ENCODE data around the gene CPZ. TPM values are rescaled to one million over a fixed set of nuclear protein-coding genes. Genes with fewer than 3 reads are reported as not detected.

CPZ gene
- total RNA-seq, 1 donor from 2014 or later: not detected

DNA sequence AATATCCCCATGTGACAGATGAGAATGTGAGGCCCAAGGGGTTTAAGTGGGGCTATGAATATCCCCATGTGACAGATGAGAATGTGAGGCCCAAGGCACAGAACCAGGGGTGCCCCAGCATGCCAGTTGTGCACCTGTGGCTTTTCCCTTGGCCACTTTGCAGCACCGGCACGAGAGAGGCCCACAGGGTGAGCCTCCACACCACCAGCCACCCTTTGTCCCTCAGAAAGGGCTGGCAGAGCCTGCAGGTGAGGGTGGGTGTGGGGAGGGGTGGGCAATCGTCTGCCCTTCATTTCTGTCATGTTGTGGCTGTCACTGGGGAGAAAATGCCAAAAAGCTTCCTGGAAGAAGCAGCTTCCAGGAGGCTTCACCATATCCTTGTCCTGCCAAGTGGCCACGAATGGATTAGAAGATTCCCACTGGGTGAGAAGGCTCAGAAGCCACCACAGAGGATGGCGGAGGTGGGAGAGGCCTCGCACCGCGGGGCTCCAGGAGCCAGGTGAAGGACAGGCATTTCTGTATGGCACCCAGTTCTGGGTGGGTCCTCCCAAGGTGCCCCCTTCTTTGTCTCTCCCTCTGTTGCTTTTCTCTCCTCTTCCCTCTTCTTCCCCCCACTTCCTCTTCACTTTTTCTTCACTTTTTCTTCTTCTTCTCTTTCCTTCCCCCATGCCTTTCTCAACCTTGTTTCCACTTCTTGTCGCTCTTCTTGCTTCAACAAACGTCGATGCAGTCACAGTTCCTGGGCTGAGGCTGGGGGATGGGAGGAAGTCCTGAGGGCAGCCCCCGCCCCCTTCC, 12.8 kb upstream of the CPZ start:
- peaks cover 63% of the 10 kb centered on the region for H3K27me3 ChIP-seq
- no peak for DNase-seq (ENCODE audit: low spot score)
- H3K4me1 ChIP-seq: peaks cover 8% of the 10 kb centered on the region
- no peak overlapping the region for H2AFZ ChIP-seq (replicated peaks)
- H3K27ac ChIP-seq: no peak overlapping the region
- H3F3A ChIP-seq (ENCODE audit: low read depth): peaks cover 12% of the 10 kb centered on the region
- H3K36me3 Mint-ChIP-seq: no peaks in the 10 kb centered on the region
- peaks cover 7% of the 10 kb centered on the region for H3K4me1 Mint-ChIP-seq
- H3K27me3 Mint-ChIP-seq (ENCODE audit: insufficient read depth, low read depth): peaks cover 52% of the 10 kb centered on the region
- peak overlapping the region; percentile 81 for H3K4me2 ChIP-seq
- H3K27ac Mint-ChIP-seq: no peak overlapping the region
- peaks cover 35% of the 10 kb centered on the region for H4K20me1 ChIP-seq (ENCODE audit: low read depth)
- no peaks in the 10 kb centered on the region for H3K9me3 Mint-ChIP-seq
- no peaks in the 10 kb centered on the region for H3K36me3 ChIP-seq
- H3K79me2 ChIP-seq (ENCODE audit: low read depth): no peaks in the 10 kb centered on the region
- TF ChIP-seq EZH2 (IDR thresholded peaks at IDR 0.05) (no peak), EZH2phosphoT487 (IDR thresholded peaks at IDR 0.05) (no peak)
- TF ChIP-seq, protein P1, sequence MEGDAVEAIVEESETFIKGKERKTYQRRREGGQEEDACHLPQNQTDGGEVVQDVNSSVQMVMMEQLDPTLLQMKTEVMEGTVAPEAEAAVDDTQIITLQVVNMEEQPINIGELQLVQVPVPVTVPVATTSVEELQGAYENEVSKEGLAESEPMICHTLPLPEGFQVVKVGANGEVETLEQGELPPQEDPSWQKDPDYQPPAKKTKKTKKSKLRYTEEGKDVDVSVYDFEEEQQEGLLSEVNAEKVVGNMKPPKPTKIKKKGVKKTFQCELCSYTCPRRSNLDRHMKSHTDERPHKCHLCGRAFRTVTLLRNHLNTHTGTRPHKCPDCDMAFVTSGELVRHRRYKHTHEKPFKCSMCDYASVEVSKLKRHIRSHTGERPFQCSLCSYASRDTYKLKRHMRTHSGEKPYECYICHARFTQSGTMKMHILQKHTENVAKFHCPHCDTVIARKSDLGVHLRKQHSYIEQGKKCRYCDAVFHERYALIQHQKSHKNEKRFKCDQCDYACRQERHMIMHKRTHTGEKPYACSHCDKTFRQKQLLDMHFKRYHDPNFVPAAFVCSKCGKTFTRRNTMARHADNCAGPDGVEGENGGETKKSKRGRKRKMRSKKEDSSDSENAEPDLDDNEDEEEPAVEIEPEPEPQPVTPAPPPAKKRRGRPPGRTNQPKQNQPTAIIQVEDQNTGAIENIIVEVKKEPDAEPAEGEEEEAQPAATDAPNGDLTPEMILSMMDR (IDR thresholded peaks at IDR 0.05): no peak
- peak overlapping the region; percentile 23 for H3K4me3 ChIP-seq
- no peaks in the 10 kb centered on the region for H3K9me3 ChIP-seq (ENCODE audit: low read depth)
- H3K9ac ChIP-seq: no peak overlapping the region
- peak overlapping the region; percentile 25 for H3K4me3 Mint-ChIP-seq

DNA sequence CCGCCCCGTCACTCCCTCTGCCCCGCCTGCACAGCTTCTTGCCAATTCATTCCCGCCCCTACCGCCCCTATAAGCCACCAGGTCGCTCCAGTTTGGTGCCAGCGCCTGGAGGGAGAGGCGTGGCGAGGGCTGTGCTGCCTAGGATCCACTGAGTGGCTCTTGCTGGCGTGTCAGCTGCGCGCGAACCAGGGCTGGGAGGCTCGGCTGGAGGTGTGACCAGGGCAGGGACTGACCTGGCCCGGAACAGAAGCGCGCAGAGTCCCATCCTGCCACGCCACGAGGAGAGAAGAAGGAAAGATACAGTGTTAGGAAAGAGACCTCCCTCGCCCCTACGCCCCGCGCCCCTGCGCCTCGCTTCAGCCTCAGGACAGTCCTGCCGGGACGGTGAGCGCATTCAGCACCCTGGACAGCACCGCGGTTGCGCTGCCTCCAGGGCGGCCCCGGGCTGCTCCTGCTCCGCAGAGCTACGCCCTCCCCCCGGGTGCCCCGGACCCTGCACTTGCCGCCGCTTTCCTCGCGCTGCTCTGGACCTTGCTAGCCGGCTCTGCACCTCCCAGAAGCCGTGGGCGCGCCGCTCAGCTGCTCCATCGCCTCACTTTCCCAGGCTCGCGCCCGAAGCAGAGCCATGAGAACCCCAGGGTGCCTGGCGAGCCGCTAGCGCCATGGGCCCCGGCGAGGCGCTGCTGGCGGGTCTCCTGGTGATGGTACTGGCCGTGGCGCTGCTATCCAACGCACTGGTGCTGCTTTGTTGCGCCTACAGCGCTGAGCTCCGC, 12.1 kb upstream of the CPZ start, which contains the start of gene GPR78:
GPR78 (plus strand) TSS at position 72 of the 773 bp plus-strand sequence; CDS start at position 663, 591 bp downstream.
- peaks cover 53% of the 10 kb centered on the region for H3K27me3 Mint-ChIP-seq (ENCODE audit: insufficient read depth, low read depth)
- Histone ChIP-seq H3K9ac (no peak within 1 kb of the TSS), H3K4me3 (peak within 1 kb of the TSS; percentile 31), H3K9me3 (ENCODE audit: low read depth) (no peaks in the 10 kb centered on the region), H3F3A (ENCODE audit: low read depth) (peaks cover 12% of the 10 kb centered on the region), H3K36me3 (no peaks in the 10 kb centered on the region), H3K27me3 (peaks cover 63% of the 10 kb centered on the region), H3K4me2 (peak within 1 kb of the TSS; percentile 81), H3K79me2 (ENCODE audit: low read depth) (no peaks in the 10 kb centered on the region), H3K4me1 (peaks cover 8% of the 10 kb centered on the region), H3K27ac (no peak within 1 kb of the TSS), H4K20me1 (ENCODE audit: low read depth) (peaks cover 35% of the 10 kb centered on the region), H2AFZ (replicated peaks) (no peak within 1 kb of the TSS)
- TF ChIP-seq EZH2 (IDR thresholded peaks at IDR 0.05) (peak; percentile 24), EZH2phosphoT487 (IDR thresholded peaks at IDR 0.05) (no peak)
- TF ChIP-seq, protein P1 (IDR thresholded peaks at IDR 0.05): no peak
- H3K4me1 Mint-ChIP-seq: peaks cover 7% of the 10 kb centered on the region
- no peak within 1 kb of the TSS for H3K27ac Mint-ChIP-seq
- peak; percentile 96 for DNase-seq (ENCODE audit: low spot score)
- no peaks in the 10 kb centered on the region for H3K36me3 Mint-ChIP-seq
- no peaks in the 10 kb centered on the region for H3K9me3 Mint-ChIP-seq
- peak within 1 kb of the TSS; percentile 42 for H3K4me3 Mint-ChIP-seq

DNA sequence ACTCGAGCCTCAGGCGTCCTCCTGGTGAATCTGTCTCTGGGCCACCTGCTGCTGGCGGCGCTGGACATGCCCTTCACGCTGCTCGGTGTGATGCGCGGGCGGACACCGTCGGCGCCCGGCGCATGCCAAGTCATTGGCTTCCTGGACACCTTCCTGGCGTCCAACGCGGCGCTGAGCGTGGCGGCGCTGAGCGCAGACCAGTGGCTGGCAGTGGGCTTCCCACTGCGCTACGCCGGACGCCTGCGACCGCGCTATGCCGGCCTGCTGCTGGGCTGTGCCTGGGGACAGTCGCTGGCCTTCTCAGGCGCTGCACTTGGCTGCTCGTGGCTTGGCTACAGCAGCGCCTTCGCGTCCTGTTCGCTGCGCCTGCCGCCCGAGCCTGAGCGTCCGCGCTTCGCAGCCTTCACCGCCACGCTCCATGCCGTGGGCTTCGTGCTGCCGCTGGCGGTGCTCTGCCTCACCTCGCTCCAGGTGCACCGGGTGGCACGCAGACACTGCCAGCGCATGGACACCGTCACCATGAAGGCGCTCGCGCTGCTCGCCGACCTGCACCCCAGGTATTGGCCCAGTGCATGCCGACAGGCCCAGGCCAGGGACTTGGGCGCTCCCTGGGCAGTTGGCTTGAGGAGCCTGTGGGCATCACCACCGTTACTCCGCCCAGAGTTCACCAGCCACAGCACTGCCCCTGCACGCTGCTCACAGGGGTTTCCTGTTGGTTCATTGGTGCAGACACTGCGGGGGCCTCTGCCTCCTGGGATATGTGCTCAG, 11.3 kb upstream of the CPZ start:
- no peaks in the 10 kb centered on the region for H3K9me3 ChIP-seq (ENCODE audit: low read depth)
- H3K27ac ChIP-seq: no peak overlapping the region
- Mint-ChIP-seq H3K9me3 (no peaks in the 10 kb centered on the region), H3K4me1 (peaks cover 7% of the 10 kb centered on the region), H3K4me3 (peak overlapping the region; percentile 35), H3K36me3 (no peaks in the 10 kb centered on the region), H3K27ac (no peak overlapping the region), H3K27me3 (ENCODE audit: insufficient read depth, low read depth) (peaks cover 54% of the 10 kb centered on the region)
- TF ChIP-seq EZH2 (IDR thresholded peaks at IDR 0.05): peak; percentile 16
- no peak for TF ChIP-seq EZH2phosphoT487 (IDR thresholded peaks at IDR 0.05)
- H3K4me3 ChIP-seq: peak overlapping the region; percentile 31
- DNase-seq (ENCODE audit: low spot score): no peak
- peaks cover 12% of the 10 kb centered on the region for H3F3A ChIP-seq (ENCODE audit: low read depth)
- H3K79me2 ChIP-seq (ENCODE audit: low read depth): no peaks in the 10 kb centered on the region
- H3K36me3 ChIP-seq: no peaks in the 10 kb centered on the region
- no peak overlapping the region for H2AFZ ChIP-seq (replicated peaks)
- H3K4me2 ChIP-seq: peak overlapping the region; percentile 81
- no peak overlapping the region for H3K9ac ChIP-seq
- H4K20me1 ChIP-seq (ENCODE audit: low read depth): peaks cover 35% of the 10 kb centered on the region
- peaks cover 63% of the 10 kb centered on the region for H3K27me3 ChIP-seq
- H3K4me1 ChIP-seq: peaks cover 8% of the 10 kb centered on the region
